Thyroid gland (tissue), 4 donors: Measurements from ENCODE around the gene FAM53A. TPM values are rescaled to one million over a fixed set of nuclear protein-coding genes. Genes with fewer than 3 reads are reported as not detected.
"Not testable (repeated sequence)": the region's sequence is repeated elsewhere in the genome, so short reads cannot be mapped to it uniquely, and the experiment has no call there.

Experiments
- DNase-seq, 2 donors: peaks; one replicate each; pipeline ENCODE4 v3.0.0-alpha.2; 2019
- H3K27ac ChIP-seq, 3 donors: fragments of 200-600 bp; sonication (generic); 1 replicate in 2 of 3; 2 replicates in 1 of 3; pipeline ENCODE4 v1.5.1; 2016 to 2019; ENCODE audit warnings: mild to moderate bottlenecking in 1 of 3, moderate library complexity in 1 of 3
- H3K27me3 ChIP-seq: fragments of 200-600 bp; sonication (generic); one replicate; pipeline ENCODE4 v1.5.1; 2019
- H3K36me3 ChIP-seq, 2 donors: fragments of 200-600 bp; sonication (generic); one replicate each; pipeline ENCODE4 v1.5.1; 2016 to 2019
- H3K4me1 ChIP-seq, 2 donors: fragments of 200-600 bp; sonication (generic); one replicate each; pipeline ENCODE4 v1.5.1; 2017 to 2019
- H3K4me3 ChIP-seq, 3 donors: fragments of 200-600 bp; sonication (generic); replicated peaks in 1 of 3; 1 replicate in 2 of 3; 2 replicates in 1 of 3; pipeline ENCODE4 v1.5.1; 2016; ENCODE audit warnings: mild to moderate bottlenecking in 1 of 3
- H3K9me3 ChIP-seq: fragments of 200-600 bp; sonication (generic); one replicate; pipeline ENCODE4 v1.5.1; 2017
- CTCF ChIP-seq, 6 experiments: fragments of 200-600 bp in 3 of 6; fragments of 450-650 bp in 3 of 6; sonication (generic) in 3 of 6; IDR thresholded peaks; one replicate each; pipeline ENCODE4 v1.5.1; 2016 to 2019; ENCODE audit warnings: antibody characterized with exemption in 6 of 6, mild to moderate bottlenecking in 2 of 6, inconsistent platforms in 1 of 6, moderate library complexity in 1 of 6
- POLR2A ChIP-seq, 2 donors: fragments of 450-650 bp; IDR thresholded peaks; one replicate each; pipeline ENCODE4 v1.6.1; 2017; ENCODE audit warnings: antibody characterized with exemption in 2 of 2, mild to moderate bottlenecking in 2 of 2, moderate library complexity in 1 of 2
- WGBS, 2 donors: methylation state at CpG; one replicate each; pipeline ENCODE4 v1.1.5; 2017; 5-methylcytosine and 5-hydroxymethylcytosine counted together
- intact Hi-C: fragments of 100-400 bp; cut with DNase I; formaldehyde crosslinking; loops from one replicate; pipeline ENCODE4 v1.15.1; 2023
- total RNA-seq, 4 donors: library from RNA; depleted of rRNA; stranded (reverse); fragments of >200 nt; gene quantifications; one replicate each; pipeline ENCODE4 v1.2.3, GENCODE V29; 2016

The FAM53A gene
- total RNA-seq, 4 donors from 2014 or later: 17.5 to 34.9 (median 21.7) TPM

- no peaks in the 10 kb centered on the region for H3K9me3 ChIP-seq
- peak; percentile 59 to 62 for DNase-seq
- H3K36me3 ChIP-seq: no peaks in the 10 kb centered on the region
- WGBS, 2 donors: 0% methylated on average over 9 of the region's 85 CpGs; no CpG with 5 or more reads in 1 of the 2 donors
- no peak for TF ChIP-seq POLR2A (IDR thresholded peaks at IDR 0.05)
- peak overlapping the region; percentile 56 to 97 (median 84) for H3K4me3 ChIP-seq
- H3K27ac ChIP-seq: peak overlapping the region; percentile 98 to 100 (median 99)
- peaks cover 21 to 43% of the 10 kb centered on the region in 2 donors for H3K4me1 ChIP-seq
- intact Hi-C loops: no loop called here
- H3K27me3 ChIP-seq: no peaks in the 10 kb centered on the region
Observed at GRCh38 chr4:1711571-1712215, 27.6 kb upstream of the FAM53A start.

- DNase-seq: no peak
- Histone ChIP-seq H3K27ac (peak overlapping the region; percentile 98 to 100 (median 99)), H3K27me3 (no peaks in the 10 kb centered on the region), H3K4me1 (peaks cover 21 to 43% of the 10 kb centered on the region in 2 donors), H3K9me3 (no peaks in the 10 kb centered on the region), H3K4me3 (peak overlapping the region; percentile 56 to 97 (median 84)), H3K36me3 (peaks cover 0 to under 1% of the 10 kb centered on the region in 2 donors)
- 16 to 25% methylated on average over 21 to 22 of the region's 22 CpGs for WGBS, 2 donors
- no peak for TF ChIP-seq POLR2A (IDR thresholded peaks at IDR 0.05)
- no peak for TF ChIP-seq CTCF (IDR thresholded peaks at IDR 0.05)
- intact Hi-C loops: no loop called here
Observed at GRCh38 chr4:1711055-1711570, 27.0 kb upstream of the FAM53A start.

- no peak for DNase-seq
- TF ChIP-seq CTCF (IDR thresholded peaks at IDR 0.05) (no peak), POLR2A (IDR thresholded peaks at IDR 0.05) (no peak)
- no peaks in the 10 kb centered on the region for H3K27me3 ChIP-seq
- H3K4me1 ChIP-seq: peaks cover 21 to 30% of the 10 kb centered on the region in 2 donors
- peak overlapping the region in 2 of 3 donors; percentile 9 to 42 for H3K27ac ChIP-seq
- no peak overlapping the region for H3K4me3 ChIP-seq
- intact Hi-C loops: no loop called here
- 40 to 43% methylated on average over 1 of the region's 1 CpG for WGBS, 2 donors
- H3K36me3 ChIP-seq: peaks cover 0 to 4% of the 10 kb centered on the region in 2 donors
- no peaks in the 10 kb centered on the region for H3K9me3 ChIP-seq
Observed at GRCh38 chr4:1708581-1708980, 24.5 kb upstream of the FAM53A start.

- intact Hi-C loops: no loop called here
- Histone ChIP-seq H3K27ac (no peak overlapping the region), H3K4me1 (peaks cover 20 to 23% of the 10 kb centered on the region in 2 donors), H3K9me3 (no peaks in the 10 kb centered on the region), H3K4me3 (no peak overlapping the region), H3K27me3 (no peaks in the 10 kb centered on the region), H3K36me3 (peaks cover 0 to 17% of the 10 kb centered on the region in 2 donors)
- WGBS, 2 donors: 94 to 95% methylated on average over 6 of the region's 6 CpGs
- TF ChIP-seq POLR2A (IDR thresholded peaks at IDR 0.05): no peak
- DNase-seq: no peak
Observed at GRCh38 chr4:1706358-1706757, 22.2 kb upstream of the FAM53A start.

GRCh38 chr4:1705732-1706131, 21.6 kb upstream of the FAM53A start:
- Histone ChIP-seq H3K4me3 (no peak overlapping the region), H3K4me1 (peaks cover 14 to 18% of the 10 kb centered on the region in 2 donors), H3K9me3 (no peaks in the 10 kb centered on the region), H3K27me3 (no peaks in the 10 kb centered on the region), H3K27ac (no peak overlapping the region), H3K36me3 (peaks cover 0 to 17% of the 10 kb centered on the region in 2 donors)
- TF ChIP-seq POLR2A (IDR thresholded peaks at IDR 0.05) (no peak), CTCF (IDR thresholded peaks at IDR 0.05) (no peak)
- WGBS, 2 donors: 98 to 99% methylated on average over 6 of the region's 6 CpGs
- DNase-seq: no peak
- intact Hi-C loops: no loop called here

- TF ChIP-seq POLR2A (IDR thresholded peaks at IDR 0.05) (no peak), CTCF (IDR thresholded peaks at IDR 0.05) (no peak)
- no peak for DNase-seq
- Histone ChIP-seq H3K9me3 (no peaks in the 10 kb centered on the region), H3K27me3 (no peaks in the 10 kb centered on the region), H3K36me3 (peaks cover 6 to 23% of the 10 kb centered on the region in 2 donors), H3K4me1 (peaks cover 5% of the 10 kb centered on the region in 2 donors), H3K4me3 (no peak overlapping the region), H3K27ac (no peak overlapping the region)
- 90 to 93% methylated on average over 1 of the region's 1 CpG for WGBS, 2 donors
- intact Hi-C loops: no loop called here
Observed at GRCh38 chr4:1703867-1704266, 19.8 kb upstream of the FAM53A start.

- 88 to 94% methylated on average over 8 of the region's 8 CpGs for WGBS, 2 donors
Observed at GRCh38 chr4:1701671-1702070, 17.6 kb upstream of the FAM53A start.

More at GRCh38 chr4:1701671-1702070, 17.6 kb upstream of the FAM53A start:
- intact Hi-C loops, DNase-seq, H3K9me3 ChIP-seq, H3K27ac ChIP-seq, H3K27me3 ChIP-seq, H3K4me1 ChIP-seq, H3K4me3 ChIP-seq: not testable (repeated sequence)
- H3K36me3 ChIP-seq: peaks cover 20 to 36% of the 10 kb centered on the region in 2 donors
